HepG2 (cell line): ENCODE results near the gene SLC9A8. TPM values are rescaled to one million over a fixed set of nuclear protein-coding genes. Genes with fewer than 3 reads are reported as not detected.

Source experiments
- DNMT3B ChIP-seq: conservative IDR thresholded peaks from 2 replicates; pipeline ENCODE4 v1.6.1; 2016; ENCODE audit warnings: missing biosample characterization, control low read depth
- E2F5 ChIP-seq: sonication (generic); formaldehyde crosslinking; conservative IDR thresholded peaks from 2 replicates; pipeline ENCODE4 v1.4.0; 2020; ENCODE audit warnings: missing genetic modification reagents
- FOXA1 ChIP-seq, 2 experiments: fragments of 450-650 bp in 1 of 2; sonication (generic) in 1 of 2; formaldehyde crosslinking in 1 of 2; IDR thresholded peaks; 2 replicates each; pipeline versions ENCODE4 v1.4.0 to v1.6.1; 2016 to 2020; ENCODE audit warnings: missing genetic modification reagents in 1 of 2
- FOXP4 ChIP-seq: sonication (generic); formaldehyde crosslinking; IDR thresholded peaks from 2 replicates; pipeline ENCODE4 v1.4.0; 2020; ENCODE audit warnings: missing genetic modification reagents
- HOXA5 ChIP-seq: sonication (generic); formaldehyde crosslinking; IDR thresholded peaks from 2 replicates; pipeline ENCODE4 v1.4.0; 2020; ENCODE audit warnings: missing genetic modification reagents
- KDM1A ChIP-seq: IDR thresholded peaks from 2 replicates; pipeline ENCODE4 v1.6.1; 2016; ENCODE audit warnings: missing compliant biosample characterization
- KLF12 ChIP-seq: sonication (generic); formaldehyde crosslinking; IDR thresholded peaks from 2 replicates; pipeline ENCODE4 v1.4.0; 2020; ENCODE audit warnings: missing genetic modification reagents, borderline replicate concordance
- KLF16 ChIP-seq, 2 experiments: sonication (generic) in 1 of 2; formaldehyde crosslinking in 1 of 2; IDR thresholded peaks; 2 replicates each; pipeline versions ENCODE4 v1.6.1 to v1.8.0; 2016 to 2023; ENCODE audit warnings: missing genetic modification reagents in 2 of 2, missing compliant biosample characterization in 1 of 2
- NR2F1 ChIP-seq, 2 experiments: fragments of 450-650 bp in 1 of 2; formaldehyde crosslinking in 1 of 2; IDR thresholded peaks; 2 replicates each; pipeline versions ENCODE4 v1.5.0 to v1.6.1; 2016 to 2020; ENCODE audit warnings: mild to moderate bottlenecking in 1 of 2, missing compliant biosample characterization in 1 of 2, missing genetic modification reagents in 1 of 2, moderate library complexity in 1 of 2
- SMYD3 ChIP-seq: sonication (generic); formaldehyde crosslinking; IDR thresholded peaks from 2 replicates; pipeline ENCODE4 v1.8.1; 2023; ENCODE audit warnings: mild to moderate bottlenecking, missing genetic modification reagents
- TCF7 ChIP-seq: sonication (generic); IDR thresholded peaks from 2 replicates; pipeline ENCODE4 v1.6.1; 2016; ENCODE audit warnings: antibody characterized with exemption, low read depth
- TRAFD1 ChIP-seq: sonication (generic); formaldehyde crosslinking; IDR thresholded peaks from 2 replicates; pipeline ENCODE4 v1.5.1; 2020; ENCODE audit warnings: missing genetic modification reagents, mild to moderate bottlenecking, borderline replicate concordance
- ZFAT ChIP-seq: sonication (generic); formaldehyde crosslinking; conservative IDR thresholded peaks from 2 replicates; pipeline ENCODE4 v1.8.1; 2023; ENCODE audit warnings: missing genetic modification reagents, inconsistent platforms
- ZNF432 ChIP-seq: sonication (generic); formaldehyde crosslinking; IDR thresholded peaks from 2 replicates; pipeline ENCODE4 v1.5.0; 2020; ENCODE audit warnings: missing genetic modification reagents, mild to moderate bottlenecking, borderline replicate concordance
- ZNF580 ChIP-seq: IDR thresholded peaks from 2 replicates; pipeline ENCODE4 v1.6.1; 2016; ENCODE audit warnings: low read depth, borderline replicate concordance
- ZNF709 ChIP-seq: sonication (generic); formaldehyde crosslinking; IDR thresholded peaks from 2 replicates; pipeline ENCODE4 v1.5.0; 2020; ENCODE audit warnings: mild to moderate bottlenecking, missing genetic modification reagents
- ZNF788 ChIP-seq: sonication (generic); formaldehyde crosslinking; IDR thresholded peaks from 2 replicates; pipeline ENCODE4 v1.5.0; 2020; ENCODE audit warnings: mild to moderate bottlenecking, missing genetic modification reagents, borderline replicate concordance
- polyA plus RNA-seq, 8 experiments: library from polyadenylated mRNA; depleted of rRNA in 3 of 8; stranded (reverse) in 7 of 8; unstranded in 1 of 8; fragments of >200 nt; fragmentation: Illumina TruSeq in 4 of 8; extraction: Trizol in 4 of 8; gene quantifications; 2 replicates each; pipeline versions ENCODE4 v1.2.1 to v1.2.3, GENCODE V29; 2011 to 2016; ENCODE audit warnings: low read depth in 4 of 8, missing spikeins in 1 of 8, mixed read lengths in 1 of 8; ENCODE audit not compliant: insufficient read depth in 1 of 8
- total RNA-seq, 5 experiments: library from RNA; depleted of rRNA; stranded (reverse); fragments of >200 nt; fragmentation: Illumina TruSeq; extraction: Trizol; gene quantifications; 2 replicates each; pipeline ENCODE4 v1.2.3, GENCODE V29; 2016; ENCODE audit warnings: low read depth in 1 of 5
- TF ChIP-seq, protein P1 (sequence below): sonication (generic); formaldehyde crosslinking; IDR thresholded peaks from 2 replicates; pipeline ENCODE4 v1.5.0; 2020; ENCODE audit warnings: missing genetic modification reagents
- TF ChIP-seq, protein P2 (sequence below): IDR thresholded peaks from 2 replicates; pipeline ENCODE4 v1.6.1; 2012; ENCODE audit warnings: low read depth, low read length, improper control_type of control experiment
- TF ChIP-seq, protein P3 (sequence below): sonication (generic); formaldehyde crosslinking; IDR thresholded peaks from 2 replicates; pipeline ENCODE4 v1.5.0; 2020; ENCODE audit warnings: missing genetic modification reagents, mild to moderate bottlenecking, borderline replicate concordance

SLC9A8 gene
- total and polyA plus RNA-seq, 2 of the 13 experiments (the other 11 are each of a cell fraction or from before 2014, with no cell fraction given): 4.1 to 7.4 TPM

GRCh38 chr20:49775229-49775693, 37.4 kb upstream of the SLC9A8 start (continued):
- no peak for TF ChIP-seq ZNF432 (CRISPR knock-in tag)
- TF ChIP-seq TRAFD1: no peak
- no peak for TF ChIP-seq ZFAT (CRISPR knock-in tag)
- no peak for TF ChIP-seq SMYD3 (CRISPR knock-in tag)
- TF ChIP-seq KDM1A (CRISPR knock-in tag): 0 out of 2 replicates have a peak, but pooled peaks have one; percentile 24
- TF ChIP-seq, protein P1, sequence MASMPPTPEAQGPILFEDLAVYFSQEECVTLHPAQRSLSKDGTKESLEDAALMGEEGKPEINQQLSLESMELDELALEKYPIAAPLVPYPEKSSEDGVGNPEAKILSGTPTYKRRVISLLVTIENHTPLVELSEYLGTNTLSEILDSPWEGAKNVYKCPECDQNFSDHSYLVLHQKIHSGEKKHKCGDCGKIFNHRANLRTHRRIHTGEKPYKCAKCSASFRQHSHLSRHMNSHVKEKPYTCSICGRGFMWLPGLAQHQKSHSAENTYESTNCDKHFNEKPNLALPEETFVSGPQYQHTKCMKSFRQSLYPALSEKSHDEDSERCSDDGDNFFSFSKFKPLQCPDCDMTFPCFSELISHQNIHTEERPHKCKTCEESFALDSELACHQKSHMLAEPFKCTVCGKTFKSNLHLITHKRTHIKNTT (CRISPR knock-in tag): no peak
- peak; percentile 42; the same call in 1 of the 2 replicates for TF ChIP-seq TCF7
- 0 out of 4 replicates have a peak, but pooled peaks of 1 of the 2 experiments have one; percentile 37 for TF ChIP-seq KLF16 (CRISPR knock-in tag; IDR thresholded peaks at IDR 0.05)
- peak; percentile 79; the same call in 1 of the 2 replicates for TF ChIP-seq ZNF788
- TF ChIP-seq FOXP4 (CRISPR knock-in tag): peak; percentile 58
- TF ChIP-seq, protein P2, sequence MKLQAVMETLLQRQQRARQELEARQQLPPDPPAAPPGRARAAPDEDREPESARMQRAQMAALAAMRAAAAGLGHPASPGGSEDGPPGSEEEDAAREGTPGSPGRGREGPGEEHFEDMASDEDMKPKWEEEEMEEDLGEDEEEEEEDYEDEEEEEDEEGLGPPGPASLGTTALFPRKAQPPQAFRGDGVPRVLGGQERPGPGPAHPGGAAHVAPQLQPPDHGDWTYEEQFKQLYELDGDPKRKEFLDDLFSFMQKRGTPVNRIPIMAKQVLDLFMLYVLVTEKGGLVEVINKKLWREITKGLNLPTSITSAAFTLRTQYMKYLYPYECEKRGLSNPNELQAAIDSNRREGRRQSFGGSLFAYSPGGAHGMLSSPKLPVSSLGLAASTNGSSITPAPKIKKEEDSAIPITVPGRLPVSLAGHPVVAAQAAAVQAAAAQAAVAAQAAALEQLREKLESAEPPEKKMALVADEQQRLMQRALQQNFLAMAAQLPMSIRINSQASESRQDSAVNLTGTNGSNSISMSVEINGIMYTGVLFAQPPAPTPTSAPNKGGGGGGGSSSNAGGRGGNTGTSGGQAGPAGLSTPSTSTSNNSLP: peak; percentile 42
- TF ChIP-seq ZNF709 (CRISPR knock-in tag): no peak
- TF ChIP-seq, protein P3, sequence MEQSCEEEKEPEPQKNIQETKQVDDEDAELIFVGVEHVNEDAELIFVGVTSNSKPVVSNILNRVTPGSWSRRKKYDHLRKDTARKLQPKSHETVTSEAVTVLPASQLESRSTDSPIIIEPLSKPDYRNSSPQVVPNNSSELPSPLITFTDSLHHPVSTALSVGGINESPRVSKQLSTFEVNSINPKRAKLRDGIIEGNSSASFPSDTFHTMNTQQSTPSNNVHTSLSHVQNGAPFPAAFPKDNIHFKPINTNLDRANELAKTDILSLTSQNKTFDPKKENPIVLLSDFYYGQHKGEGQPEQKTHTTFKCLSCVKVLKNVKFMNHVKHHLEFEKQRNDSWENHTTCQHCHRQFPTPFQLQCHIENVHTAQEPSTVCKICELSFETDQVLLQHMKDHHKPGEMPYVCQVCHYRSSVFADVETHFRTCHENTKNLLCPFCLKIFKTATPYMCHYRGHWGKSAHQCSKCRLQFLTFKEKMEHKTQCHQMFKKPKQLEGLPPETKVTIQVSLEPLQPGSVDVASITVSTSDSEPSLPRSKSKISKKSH (CRISPR knock-in tag): no peak
- no peak for TF ChIP-seq DNMT3B (CRISPR knock-in tag)
- peak; percentile 22; the same call in 1 of the 2 replicates for TF ChIP-seq HOXA5 (CRISPR knock-in tag)
- TF ChIP-seq FOXA1 (IDR thresholded peaks at IDR 0.05): no peak
- TF ChIP-seq FOXA1 (CRISPR knock-in tag; IDR thresholded peaks at IDR 0.05): peak; percentile 61
- TF ChIP-seq NR2F1 (CRISPR knock-in tag; IDR thresholded peaks at IDR 0.05): peak; percentile 88 to 93
- TF ChIP-seq ZNF580 (CRISPR knock-in tag): peak; percentile 79; the same call in 1 of the 2 replicates
- no peak for TF ChIP-seq E2F5 (CRISPR knock-in tag)
- no peak for TF ChIP-seq KLF12 (CRISPR knock-in tag)
